A549 (cell line): ENCODE measurements around the gene ZSWIM1. TPM values are rescaled to one million over a fixed set of nuclear protein-coding genes. Genes with fewer than 3 reads are reported as not detected.
A peak's percentile ranks its signal among the peaks of the same experiment; 100 is the strongest.

ENCODE experiments used
- CBX8 ChIP-seq: fragments of 200-600 bp; sonication (generic); IDR thresholded peaks from 2 replicates; pipeline ENCODE4 v1.6.1; 2016
- CHD2 ChIP-seq: fragments of 150-350 bp; IDR thresholded peaks from 2 replicates; pipeline ENCODE4 v1.6.1; 2014; ENCODE audit warnings: low read length; ENCODE audit not compliant: partially characterized antibody
- E2F6 ChIP-seq: IDR thresholded peaks from 2 replicates; pipeline ENCODE4 v1.6.1; 2012; ENCODE audit warnings: low read depth, borderline replicate concordance
- EHF ChIP-seq: fragments of 250-450 bp; sonication (Bioruptor Pico); IDR thresholded peaks from 2 replicates; pipeline ENCODE4 v1.5.0; 2020; ENCODE audit warnings: mild to moderate bottlenecking
- ELK1 ChIP-seq: fragments of 150-350 bp; IDR thresholded peaks from 2 replicates; pipeline ENCODE4 v1.6.1; 2014; ENCODE audit warnings: low read depth, mild to moderate bottlenecking, low read length
- FOSB ChIP-seq: fragments of 250-450 bp; sonication (Bioruptor Pico); IDR thresholded peaks from 2 replicates; pipeline ENCODE4 v1.5.0; 2020; ENCODE audit warnings: mild to moderate bottlenecking, moderate library complexity
- HDAC2 ChIP-seq: fragments of 200-600 bp; sonication (generic); IDR thresholded peaks from 2 replicates; pipeline ENCODE4 v1.6.1; 2016
- HEYL ChIP-seq: fragments of 250-450 bp; sonication (Bioruptor Pico); IDR thresholded peaks from 2 replicates; pipeline ENCODE4 v1.8.0; 2021; ENCODE audit warnings: mild to moderate bottlenecking, moderate library complexity
- HOXA7 ChIP-seq: fragments of 250-450 bp; sonication (Bioruptor Pico); IDR thresholded peaks from 2 replicates; pipeline ENCODE4 v1.5.0; 2020; ENCODE audit warnings: mild to moderate bottlenecking, moderate library complexity
- JUN ChIP-seq, 2 experiments: fragments of >200 bp; sonication (Bioruptor Twin); formaldehyde crosslinking; IDR thresholded peaks; 2 replicates in 1 of 2; 3 replicates in 1 of 2; pipeline ENCODE4 v1.6.1; 2016 to 2017
- JUNB ChIP-seq: fragments of >200 bp; sonication (Bioruptor Twin); formaldehyde crosslinking; IDR thresholded peaks from 2 replicates; pipeline ENCODE4 v1.6.1; 2016
- KDM1A ChIP-seq: fragments of 200-600 bp; sonication (generic); IDR thresholded peaks from 2 replicates; pipeline ENCODE4 v1.6.1; 2016; ENCODE audit warnings: low read depth, mild to moderate bottlenecking
- KDM5A ChIP-seq: fragments of 200-600 bp; sonication (generic); IDR thresholded peaks from 2 replicates; pipeline ENCODE4 v1.6.1; 2016; ENCODE audit warnings: antibody characterized with exemption, mild to moderate bottlenecking
- MAFK ChIP-seq: fragments of 450-650 bp; IDR thresholded peaks from 2 replicates; pipeline ENCODE4 v1.6.1; 2014; ENCODE audit not compliant: partially characterized antibody
- MYC ChIP-seq: IDR thresholded peaks from 2 replicates; pipeline ENCODE4 v1.6.1; 2012; ENCODE audit warnings: mild to moderate bottlenecking, inconsistent platforms, low read length, improper control_type of control experiment, borderline replicate concordance
- NFE2L2 ChIP-seq: fragments of 150-350 bp; conservative IDR thresholded peaks from 2 replicates; pipeline ENCODE4 v1.6.1; 2014; ENCODE audit warnings: low read length
- NR3C1 ChIP-seq: fragments of >200 bp; sonication (Bioruptor Twin); formaldehyde crosslinking; IDR thresholded peaks from 3 replicates; pipeline ENCODE4 v1.6.1; 2017
- POLR2AphosphoS2 ChIP-seq: conservative IDR thresholded peaks from 2 replicates; pipeline ENCODE4 v1.6.1; 2012; ENCODE audit warnings: low read length, improper control_type of control experiment, inconsistent platforms
- REST ChIP-seq: fragments of 200-600 bp; sonication (generic); IDR thresholded peaks from 2 replicates; pipeline ENCODE4 v1.6.1; 2016; ENCODE audit warnings: antibody characterized with exemption, mild to moderate bottlenecking, moderate library complexity
- polyA plus RNA-seq, 4 experiments: library from polyadenylated mRNA; depleted of rRNA in 3 of 4; stranded (reverse); fragments of >200 nt; fragmentation: RNase III in 1 of 4; extraction: RNeasy Plus Mini Kit Qiagen cat#74134 plus additional on column Dnase treatment in 1 of 4; gene quantifications; 2 replicates in 3 of 4; 3 replicates in 1 of 4; pipeline ENCODE4 v1.2.3, GENCODE V29; 2011 to 2017
- TF ChIP-seq, protein P1 (sequence below): fragments of 450-650 bp; IDR thresholded peaks from 2 replicates; pipeline ENCODE4 v1.6.1; 2014; ENCODE audit warnings: antibody characterized with exemption
- TF ChIP-seq, protein P2 (sequence below): fragments of 250-450 bp; sonication (Bioruptor Pico); IDR thresholded peaks from 2 replicates; pipeline ENCODE4 v1.5.0; 2021; ENCODE audit warnings: mild to moderate bottlenecking, moderate library complexity, borderline replicate concordance
- TF ChIP-seq, protein P3 (sequence below): fragments of >200 bp; sonication (Bioruptor Twin); formaldehyde crosslinking; IDR thresholded peaks from 2 replicates; pipeline ENCODE4 v1.6.1; 2016

Gene ZSWIM1
- polyA plus RNA-seq, 2 of the 4 experiments (the other 2 are of a cell fraction), result 4.7 to 6.6 TPM

DNA sequence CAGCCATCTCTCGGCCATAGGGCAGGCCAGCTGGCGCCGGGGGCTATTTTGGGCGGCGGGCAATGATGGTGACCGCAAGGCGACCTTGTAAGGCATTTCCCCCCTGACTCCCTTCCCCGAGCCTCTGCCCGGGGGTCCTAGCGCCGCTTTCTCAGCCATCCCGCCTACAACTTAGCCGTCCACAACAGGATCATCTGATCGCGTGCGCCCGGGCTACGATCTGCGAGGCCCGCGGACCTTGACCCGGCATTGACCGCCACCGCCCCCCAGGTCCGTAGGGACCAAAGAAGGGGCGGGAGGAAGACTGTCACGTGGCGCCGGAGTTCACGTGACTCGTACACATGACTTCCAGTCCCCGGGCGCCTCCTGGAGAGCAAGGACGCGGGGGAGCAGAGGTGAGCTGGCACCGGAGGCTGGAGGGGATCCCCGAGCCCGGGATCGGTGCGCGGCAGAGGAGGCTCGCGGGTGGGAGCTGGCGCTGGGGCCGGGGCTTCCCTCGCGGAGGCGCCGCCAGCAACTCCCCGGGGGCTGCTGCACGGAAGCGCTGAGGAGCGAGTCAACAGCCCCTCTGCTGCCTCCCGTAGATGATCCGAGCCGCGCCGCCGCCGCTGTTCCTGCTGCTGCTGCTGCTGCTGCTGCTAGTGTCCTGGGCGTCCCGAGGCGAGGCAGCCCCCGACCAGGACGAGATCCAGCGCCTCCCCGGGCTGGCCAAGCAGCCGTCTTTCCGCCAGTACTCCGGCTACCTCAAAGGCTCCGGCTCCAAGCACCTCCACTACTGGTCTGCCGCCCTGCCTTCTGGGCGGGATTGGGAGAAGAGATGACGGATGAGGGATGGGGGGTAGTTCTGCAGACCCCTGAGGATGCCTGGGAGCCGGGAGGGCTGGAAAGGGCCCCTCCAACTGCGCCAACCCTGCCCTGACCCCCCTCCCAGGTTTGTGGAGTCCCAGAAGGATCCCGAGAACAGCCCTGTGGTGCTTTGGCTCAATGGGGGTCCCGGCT, 10.3 kb downstream of the ZSWIM1 start, which contains the start of the genes CTSA and NEURL2 (continued):
- no peak for TF ChIP-seq REST
- TF ChIP-seq KDM5A, result peak; percentile 98
- no peak for TF ChIP-seq CHD2
- TF ChIP-seq JUNB, result no peak
- TF ChIP-seq EHF (CRISPR knock-in tag), result no peak
- no peak for TF ChIP-seq CBX8
- peak; percentile 82; the same call in 1 of the 2 replicates for TF ChIP-seq HDAC2
- TF ChIP-seq ELK1, result no peak
- no peak for TF ChIP-seq MAFK
- no peak for TF ChIP-seq HEYL (CRISPR knock-in tag)
- no peak for TF ChIP-seq NFE2L2
- TF ChIP-seq HOXA7, result no peak
- no peak for TF ChIP-seq POLR2AphosphoS2
- TF ChIP-seq, protein P1, sequence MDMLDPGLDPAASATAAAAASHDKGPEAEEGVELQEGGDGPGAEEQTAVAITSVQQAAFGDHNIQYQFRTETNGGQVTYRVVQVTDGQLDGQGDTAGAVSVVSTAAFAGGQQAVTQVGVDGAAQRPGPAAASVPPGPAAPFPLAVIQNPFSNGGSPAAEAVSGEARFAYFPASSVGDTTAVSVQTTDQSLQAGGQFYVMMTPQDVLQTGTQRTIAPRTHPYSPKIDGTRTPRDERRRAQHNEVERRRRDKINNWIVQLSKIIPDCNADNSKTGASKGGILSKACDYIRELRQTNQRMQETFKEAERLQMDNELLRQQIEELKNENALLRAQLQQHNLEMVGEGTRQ, result peak; percentile 99
- TF ChIP-seq KDM1A, result no peak
- peak; percentile 49 to 86; a peak in 3 of 5 replicates for TF ChIP-seq JUN (IDR thresholded peaks at IDR 0.05)
- TF ChIP-seq, protein P2, sequence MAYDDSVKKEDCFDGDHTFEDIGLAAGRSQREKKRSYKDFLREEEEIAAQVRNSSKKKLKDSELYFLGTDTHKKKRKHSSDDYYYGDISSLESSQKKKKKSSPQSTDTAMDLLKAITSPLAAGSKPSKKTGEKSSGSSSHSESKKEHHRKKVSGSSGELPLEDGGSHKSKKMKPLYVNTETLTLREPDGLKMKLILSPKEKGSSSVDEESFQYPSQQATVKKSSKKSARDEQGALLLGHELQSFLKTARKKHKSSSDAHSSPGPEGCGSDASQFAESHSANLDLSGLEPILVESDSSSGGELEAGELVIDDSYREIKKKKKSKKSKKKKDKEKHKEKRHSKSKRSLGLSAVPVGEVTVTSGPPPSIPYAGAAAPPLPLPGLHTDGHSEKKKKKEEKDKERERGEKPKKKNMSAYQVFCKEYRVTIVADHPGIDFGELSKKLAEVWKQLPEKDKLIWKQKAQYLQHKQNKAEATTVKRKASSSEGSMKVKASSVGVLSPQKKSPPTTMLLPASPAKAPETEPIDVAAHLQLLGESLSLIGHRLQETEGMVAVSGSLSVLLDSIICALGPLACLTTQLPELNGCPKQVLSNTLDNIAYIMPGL (CRISPR knock-in tag), result no peak
- TF ChIP-seq, protein P3, sequence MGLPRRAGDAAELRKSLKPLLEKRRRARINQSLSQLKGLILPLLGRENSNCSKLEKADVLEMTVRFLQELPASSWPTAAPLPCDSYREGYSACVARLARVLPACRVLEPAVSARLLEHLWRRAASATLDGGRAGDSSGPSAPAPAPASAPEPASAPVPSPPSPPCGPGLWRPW, result no peak
- TF ChIP-seq E2F6, result peak; percentile 87
- TF ChIP-seq NR3C1, result no peak
- TF ChIP-seq FOSB (CRISPR knock-in tag), result no peak
- TF ChIP-seq MYC, result no peak
